WTC11 (cell line): ENCODE measurements around the gene SNAP47.

ENCODE experiments used
- ATF1 ChIP-seq: sonication (generic); formaldehyde crosslinking; IDR thresholded peaks from 2 replicates; pipeline ENCODE4 v1.8.1; 2023; ENCODE audit warnings: mild to moderate bottlenecking, moderate library complexity, missing genetic modification reagents
- ATF2 ChIP-seq: sonication (generic); formaldehyde crosslinking; IDR thresholded peaks from 2 replicates; pipeline ENCODE4 v1.8.1; 2022; ENCODE audit warnings: low read depth, missing genetic modification reagents, borderline replicate concordance
- ATF6 ChIP-seq: sonication (generic); formaldehyde crosslinking; IDR thresholded peaks from 2 replicates; pipeline ENCODE4 v1.8.1; 2023; ENCODE audit warnings: mild to moderate bottlenecking, missing genetic modification reagents
- CREM ChIP-seq: sonication (generic); formaldehyde crosslinking; IDR thresholded peaks from 2 replicates; pipeline ENCODE4 v1.8.1; 2022; ENCODE audit warnings: mild to moderate bottlenecking, missing genetic modification reagents, moderate library complexity
- CTCF ChIP-seq: fragments of 200-600 bp; IDR thresholded peaks from 2 replicates; pipeline ENCODE4 v1.8.0; 2022; ENCODE audit warnings: antibody characterized with exemption
- EMX1 ChIP-seq: fragments of 250-450 bp; sonication (Bioruptor Pico); IDR thresholded peaks from 2 replicates; pipeline ENCODE4 v1.8.0; 2021; ENCODE audit warnings: mild to moderate bottlenecking
- MAX ChIP-seq: sonication (generic); formaldehyde crosslinking; IDR thresholded peaks from 2 replicates; pipeline ENCODE4 v1.8.0; 2022; ENCODE audit warnings: mild to moderate bottlenecking, missing genetic modification reagents
- MXD4 ChIP-seq: fragments of 250-450 bp; sonication (Bioruptor Pico); IDR thresholded peaks from 2 replicates; pipeline ENCODE4 v1.8.0; 2021; ENCODE audit warnings: mild to moderate bottlenecking, moderate library complexity, borderline replicate concordance
- MYBL2 ChIP-seq: sonication (generic); formaldehyde crosslinking; IDR thresholded peaks from 2 replicates; pipeline ENCODE4 v1.8.1; 2023; ENCODE audit warnings: mild to moderate bottlenecking, moderate library complexity, missing genetic modification reagents
- SMAD3 ChIP-seq: sonication (generic); formaldehyde crosslinking; IDR thresholded peaks from 2 replicates; pipeline ENCODE4 v1.8.0; 2022; ENCODE audit warnings: missing genetic modification reagents, mild to moderate bottlenecking, borderline replicate concordance
- SP1 ChIP-seq: sonication (generic); formaldehyde crosslinking; conservative IDR thresholded peaks from 2 replicates; pipeline ENCODE4 v1.8.1; 2022; ENCODE audit warnings: missing genetic modification reagents
- TP53 ChIP-seq: sonication (generic); formaldehyde crosslinking; IDR thresholded peaks from 2 replicates; pipeline ENCODE4 v1.8.1; 2023; ENCODE audit warnings: mild to moderate bottlenecking, missing genetic modification reagents
- USF2 ChIP-seq: sonication (generic); formaldehyde crosslinking; IDR thresholded peaks from 2 replicates; pipeline ENCODE4 v1.8.1; 2023; ENCODE audit warnings: mild to moderate bottlenecking, missing genetic modification reagents, moderate library complexity
- ZNF512 ChIP-seq: sonication (generic); formaldehyde crosslinking; IDR thresholded peaks from 2 replicates; pipeline ENCODE4 v1.8.1; 2022; ENCODE audit warnings: missing genetic modification reagents, borderline replicate concordance

- TF ChIP-seq MYBL2 (CRISPR knock-in tag) (no peak), ZNF512 (CRISPR knock-in tag) (no peak), ATF2 (CRISPR knock-in tag) (no peak), CTCF (no peak), MXD4 (CRISPR knock-in tag) (no peak), TP53 (CRISPR knock-in tag) (no peak), ATF6 (CRISPR knock-in tag) (no peak), ATF1 (CRISPR knock-in tag) (no peak), USF2 (CRISPR knock-in tag) (no peak), SP1 (no peak), EMX1 (CRISPR knock-in tag) (no peak), SMAD3 (CRISPR knock-in tag) (no peak), MAX (CRISPR knock-in tag) (no peak), CREM (CRISPR knock-in tag) (no peak)
Measured at GRCh38 chr1:227808566-227808965, 73.3 kb downstream of the SNAP47 start.
